ENCODE data around the gene FCHSD1. TPM values are rescaled to one million over a fixed set of nuclear protein-coding genes. Genes with fewer than 3 reads are reported as not detected.

The FCHSD1 gene
- total and polyA plus RNA-seq, 10 of the 15 experiments (the other 5 are each of a cell fraction or from before 2014, with no cell fraction given): 0.97 to 22.8 (median 10.7) TPM

DNA sequence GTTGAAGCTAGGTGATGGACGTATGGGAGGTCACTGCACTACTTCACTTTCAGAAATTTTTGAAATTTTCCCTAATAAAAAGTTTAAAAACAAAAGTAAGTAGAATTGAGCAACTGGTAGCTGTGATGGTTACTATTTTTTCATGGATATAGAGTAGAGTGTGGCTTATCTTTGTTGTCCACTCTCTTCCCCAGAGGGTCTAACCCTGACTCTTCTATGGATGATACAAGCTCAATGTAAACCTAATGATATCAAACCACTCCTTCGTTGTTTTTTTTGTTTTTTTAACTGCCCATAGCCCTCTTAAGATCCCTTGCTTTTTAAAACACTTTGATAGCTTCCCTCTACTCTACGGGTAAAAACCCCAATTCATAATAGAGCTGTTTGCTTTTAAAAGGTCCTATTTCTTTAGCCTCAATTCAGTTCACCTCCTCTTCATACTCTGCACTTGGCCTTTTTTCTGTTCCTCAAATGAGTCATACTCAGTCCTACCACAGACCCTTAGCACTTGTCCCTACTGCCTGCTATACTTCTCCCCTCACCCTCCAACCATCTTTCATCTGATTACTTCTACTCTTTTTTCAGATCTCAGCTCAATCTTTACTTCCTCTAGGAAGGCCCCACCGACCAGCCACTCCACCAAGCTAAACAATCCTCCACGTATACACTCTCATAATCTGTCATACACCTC lies 17.2 kb downstream of the FCHSD1 start (continued):
- TF ChIP-seq SPI1 (IDR thresholded peaks at IDR 0.05; ENCODE audit: borderline replicate concordance, insufficient read depth, low read depth, low read length): peak; percentile 79
- TF ChIP-seq JUND (IDR thresholded peaks at IDR 0.05; ENCODE audit: low read depth, low read length): peak; percentile 91
- no peak for TF ChIP-seq POLR2AphosphoS2 (IDR thresholded peaks at IDR 0.05; ENCODE audit: low read depth, low read length)
- peak; percentile 39; the same call in 1 of the 2 replicates for TF ChIP-seq BCL11A (IDR thresholded peaks at IDR 0.05; ENCODE audit: low read depth, low read length)
- TF ChIP-seq KLF5 (IDR thresholded peaks at IDR 0.05; ENCODE audit: partially characterized antibody): no peak
- TF ChIP-seq, protein P1, sequence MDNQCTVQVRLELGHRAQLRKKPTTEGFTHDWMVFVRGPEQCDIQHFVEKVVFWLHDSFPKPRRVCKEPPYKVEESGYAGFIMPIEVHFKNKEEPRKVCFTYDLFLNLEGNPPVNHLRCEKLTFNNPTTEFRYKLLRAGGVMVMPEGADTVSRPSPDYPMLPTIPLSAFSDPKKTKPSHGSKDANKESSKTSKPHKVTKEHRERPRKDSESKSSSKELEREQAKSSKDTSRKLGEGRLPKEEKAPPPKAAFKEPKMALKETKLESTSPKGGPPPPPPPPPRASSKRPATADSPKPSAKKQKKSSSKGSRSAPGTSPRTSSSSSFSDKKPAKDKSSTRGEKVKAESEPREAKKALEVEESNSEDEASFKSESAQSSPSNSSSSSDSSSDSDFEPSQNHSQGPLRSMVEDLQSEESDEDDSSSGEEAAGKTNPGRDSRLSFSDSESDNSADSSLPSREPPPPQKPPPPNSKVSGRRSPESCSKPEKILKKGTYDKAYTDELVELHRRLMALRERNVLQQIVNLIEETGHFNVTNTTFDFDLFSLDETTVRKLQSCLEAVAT (IDR thresholded peaks at IDR 0.05): peak; percentile 28; the same call in 1 of the 2 replicates
- TF ChIP-seq CREM (IDR thresholded peaks at IDR 0.05; ENCODE audit: low read depth): peak; percentile 49; the same call in 1 of the 2 replicates
- TF ChIP-seq, protein P2, sequence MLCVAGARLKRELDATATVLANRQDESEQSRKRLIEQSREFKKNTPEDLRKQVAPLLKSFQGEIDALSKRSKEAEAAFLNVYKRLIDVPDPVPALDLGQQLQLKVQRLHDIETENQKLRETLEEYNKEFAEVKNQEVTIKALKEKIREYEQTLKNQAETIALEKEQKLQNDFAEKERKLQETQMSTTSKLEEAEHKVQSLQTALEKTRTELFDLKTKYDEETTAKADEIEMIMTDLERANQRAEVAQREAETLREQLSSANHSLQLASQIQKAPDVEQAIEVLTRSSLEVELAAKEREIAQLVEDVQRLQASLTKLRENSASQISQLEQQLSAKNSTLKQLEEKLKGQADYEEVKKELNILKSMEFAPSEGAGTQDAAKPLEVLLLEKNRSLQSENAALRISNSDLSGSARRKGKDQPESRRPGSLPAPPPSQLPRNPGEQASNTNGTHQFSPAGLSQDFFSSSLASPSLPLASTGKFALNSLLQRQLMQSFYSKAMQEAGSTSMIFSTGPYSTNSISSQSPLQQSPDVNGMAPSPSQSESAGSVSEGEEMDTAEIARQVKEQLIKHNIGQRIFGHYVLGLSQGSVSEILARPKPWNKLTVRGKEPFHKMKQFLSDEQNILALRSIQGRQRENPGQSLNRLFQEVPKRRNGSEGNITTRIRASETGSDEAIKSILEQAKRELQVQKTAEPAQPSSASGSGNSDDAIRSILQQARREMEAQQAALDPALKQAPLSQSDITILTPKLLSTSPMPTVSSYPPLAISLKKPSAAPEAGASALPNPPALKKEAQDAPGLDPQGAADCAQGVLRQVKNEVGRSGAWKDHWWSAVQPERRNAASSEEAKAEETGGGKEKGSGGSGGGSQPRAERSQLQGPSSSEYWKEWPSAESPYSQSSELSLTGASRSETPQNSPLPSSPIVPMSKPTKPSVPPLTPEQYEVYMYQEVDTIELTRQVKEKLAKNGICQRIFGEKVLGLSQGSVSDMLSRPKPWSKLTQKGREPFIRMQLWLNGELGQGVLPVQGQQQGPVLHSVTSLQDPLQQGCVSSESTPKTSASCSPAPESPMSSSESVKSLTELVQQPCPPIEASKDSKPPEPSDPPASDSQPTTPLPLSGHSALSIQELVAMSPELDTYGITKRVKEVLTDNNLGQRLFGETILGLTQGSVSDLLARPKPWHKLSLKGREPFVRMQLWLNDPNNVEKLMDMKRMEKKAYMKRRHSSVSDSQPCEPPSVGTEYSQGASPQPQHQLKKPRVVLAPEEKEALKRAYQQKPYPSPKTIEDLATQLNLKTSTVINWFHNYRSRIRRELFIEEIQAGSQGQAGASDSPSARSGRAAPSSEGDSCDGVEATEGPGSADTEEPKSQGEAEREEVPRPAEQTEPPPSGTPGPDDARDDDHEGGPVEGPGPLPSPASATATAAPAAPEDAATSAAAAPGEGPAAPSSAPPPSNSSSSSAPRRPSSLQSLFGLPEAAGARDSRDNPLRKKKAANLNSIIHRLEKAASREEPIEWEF (IDR thresholded peaks at IDR 0.05; ENCODE audit: insufficient replicate concordance, low read depth, low read length): no peak
- TF ChIP-seq BHLHE40 (IDR thresholded peaks at IDR 0.05; ENCODE audit: borderline replicate concordance in 1 of 2, low read depth in 2 of 2, low read length in 1 of 2): 0 out of 4 replicates have a peak, but pooled peaks have one; percentile 9 to 26
- 0 out of 2 replicates have a peak, but pooled peaks have one; percentile 42 for TF ChIP-seq STAT3 (IDR thresholded peaks at IDR 0.05; ENCODE audit: low read depth, low read length)
- peak; percentile 76 for TF ChIP-seq DPF2 (IDR thresholded peaks at IDR 0.05)
- no peak for TF ChIP-seq GATAD2B (conservative IDR thresholded peaks at IDR 0.05; ENCODE audit: low read depth)
- TF ChIP-seq NBN (IDR thresholded peaks at IDR 0.05): peak; percentile 94
- peak; percentile 99 for TF ChIP-seq SMARCA5 (IDR thresholded peaks at IDR 0.05)
- TF ChIP-seq, protein P3, sequence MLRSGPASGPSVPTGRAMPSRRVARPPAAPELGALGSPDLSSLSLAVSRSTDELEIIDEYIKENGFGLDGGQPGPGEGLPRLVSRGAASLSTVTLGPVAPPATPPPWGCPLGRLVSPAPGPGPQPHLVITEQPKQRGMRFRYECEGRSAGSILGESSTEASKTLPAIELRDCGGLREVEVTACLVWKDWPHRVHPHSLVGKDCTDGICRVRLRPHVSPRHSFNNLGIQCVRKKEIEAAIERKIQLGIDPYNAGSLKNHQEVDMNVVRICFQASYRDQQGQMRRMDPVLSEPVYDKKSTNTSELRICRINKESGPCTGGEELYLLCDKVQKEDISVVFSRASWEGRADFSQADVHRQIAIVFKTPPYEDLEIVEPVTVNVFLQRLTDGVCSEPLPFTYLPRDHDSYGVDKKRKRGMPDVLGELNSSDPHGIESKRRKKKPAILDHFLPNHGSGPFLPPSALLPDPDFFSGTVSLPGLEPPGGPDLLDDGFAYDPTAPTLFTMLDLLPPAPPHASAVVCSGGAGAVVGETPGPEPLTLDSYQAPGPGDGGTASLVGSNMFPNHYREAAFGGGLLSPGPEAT (IDR thresholded peaks at IDR 0.05; ENCODE audit: low read depth): peak; percentile 70
- no peak for TF ChIP-seq SIN3A (IDR thresholded peaks at IDR 0.05; ENCODE audit: low read depth, low read length)
